Ishikawa (cell line): ENCODE data around the gene RHOU.

ENCODE experiments used
- EP300 ChIP-seq: IDR thresholded peaks from 2 replicates; pipeline ENCODE4 v1.6.1; 2012; ENCODE audit warnings: borderline replicate concordance
- TCF12 ChIP-seq: IDR thresholded peaks from 2 replicates; pipeline ENCODE4 v1.6.1; 2012; ENCODE audit warnings: low read depth
- TF ChIP-seq, protein P1 (sequence below): IDR thresholded peaks from 2 replicates; pipeline ENCODE4 v1.6.1; 2012

DNA sequence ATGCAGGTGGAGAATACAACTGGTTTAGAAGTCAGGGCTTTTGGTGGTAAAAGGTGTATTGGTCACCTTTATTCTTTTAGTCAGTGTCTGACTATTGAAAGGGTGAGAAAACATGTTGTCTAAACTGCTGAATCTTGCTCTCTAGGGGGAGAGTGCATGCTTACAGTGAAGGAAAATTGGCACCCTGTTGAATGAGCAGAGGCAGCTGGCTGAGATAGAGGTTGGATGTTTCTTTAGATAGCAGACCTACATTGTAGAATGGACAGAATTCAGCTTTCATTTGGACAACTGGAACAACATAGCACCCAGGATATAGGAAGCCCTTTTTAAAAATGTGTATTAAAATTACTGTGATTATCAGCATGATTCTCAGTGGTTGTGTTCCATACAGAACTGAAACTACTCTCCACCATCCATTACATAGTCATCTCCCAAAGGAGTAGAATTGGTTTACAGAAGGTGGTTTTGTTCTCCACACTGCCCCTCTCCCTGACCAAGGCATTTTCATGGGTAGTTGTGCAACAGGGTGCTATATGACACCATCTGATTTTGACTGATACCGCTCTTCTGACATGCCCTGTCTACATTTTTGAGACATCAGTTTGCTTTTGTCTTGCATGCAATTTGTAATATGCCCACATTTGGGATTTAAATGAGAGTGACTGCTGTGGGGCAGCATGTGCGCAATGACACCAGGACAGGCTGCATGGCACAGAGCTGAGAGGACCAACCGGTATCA, 16.2 kb downstream of the RHOU start:
- TF ChIP-seq, protein P1, sequence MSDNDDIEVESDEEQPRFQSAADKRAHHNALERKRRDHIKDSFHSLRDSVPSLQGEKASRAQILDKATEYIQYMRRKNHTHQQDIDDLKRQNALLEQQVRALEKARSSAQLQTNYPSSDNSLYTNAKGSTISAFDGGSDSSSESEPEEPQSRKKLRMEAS, result no peak
- TF ChIP-seq TCF12 (no peak), EP300 (no peak)
